HG03066 (cell line): ENCODE measurements around the gene ELP2.
"Not testable (repeated sequence)": the region's sequence is repeated elsewhere in the genome, so short reads cannot be mapped to it uniquely, and the experiment has no call there.

Experiments
- ATAC-seq: cut with Tn5 transposase; IDR thresholded peaks from one replicate; pipeline ENCODE4 v1.9.1; 2021; ENCODE audit warnings: low read depth; ENCODE audit not compliant: unreplicated experiment

The ELP2 gene

GRCh38 chr18:36155851-36156757, 26.4 kb downstream of the ELP2 start:
- ATAC-seq, result no peak

DNA sequence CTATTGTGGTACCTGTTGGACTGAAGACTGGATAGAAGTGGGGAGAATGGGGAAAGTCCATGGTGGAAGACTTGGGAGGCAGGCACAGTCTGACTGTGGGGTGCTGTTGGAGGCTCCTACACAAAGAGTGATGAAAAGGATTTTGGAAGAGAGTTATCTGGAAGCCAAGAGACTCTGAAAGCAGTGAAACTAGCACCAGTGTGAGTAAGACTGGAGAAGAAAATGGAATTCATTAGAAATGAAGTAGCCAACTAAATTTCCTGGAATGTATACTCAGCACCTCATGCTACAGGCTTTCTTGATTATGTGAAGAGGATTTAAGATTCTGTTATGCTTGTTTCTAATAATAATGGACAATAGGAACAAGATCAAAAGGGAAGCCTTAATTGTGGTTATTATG, 27.7 kb downstream of the ELP2 start:
- ATAC-seq, result no peak

GRCh38 chr18:36158266-36158867, 28.7 kb downstream of the ELP2 start:
- no peak for ATAC-seq

DNA sequence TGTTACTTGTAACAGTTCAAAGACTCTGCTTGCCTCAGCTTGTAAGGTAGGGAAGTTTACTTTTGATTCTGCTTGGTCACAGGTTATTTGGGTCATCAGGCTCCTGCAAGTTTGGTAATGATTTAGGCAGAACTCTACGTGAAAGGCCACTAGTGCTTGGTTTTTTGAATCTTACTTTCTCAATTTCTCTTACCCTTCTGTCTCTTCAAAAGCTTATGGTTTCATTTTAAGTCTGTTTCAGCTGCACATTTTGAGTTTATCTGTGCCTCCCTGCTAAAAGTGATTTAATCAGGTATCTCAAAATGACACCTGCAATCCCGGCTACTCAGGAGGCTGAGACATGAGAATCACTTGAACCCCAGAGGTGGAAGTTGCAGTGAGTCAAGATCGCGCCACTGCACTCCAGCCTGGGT, 31.3 kb downstream of the ELP2 start:
- no peak for ATAC-seq

- ATAC-seq, result no peak
Measured at GRCh38 chr18:36162981-36163380, 33.3 kb downstream of the ELP2 start.

GRCh38 chr18:36167692-36168218, 38.1 kb downstream of the ELP2 start:
- ATAC-seq, result no peak

DNA sequence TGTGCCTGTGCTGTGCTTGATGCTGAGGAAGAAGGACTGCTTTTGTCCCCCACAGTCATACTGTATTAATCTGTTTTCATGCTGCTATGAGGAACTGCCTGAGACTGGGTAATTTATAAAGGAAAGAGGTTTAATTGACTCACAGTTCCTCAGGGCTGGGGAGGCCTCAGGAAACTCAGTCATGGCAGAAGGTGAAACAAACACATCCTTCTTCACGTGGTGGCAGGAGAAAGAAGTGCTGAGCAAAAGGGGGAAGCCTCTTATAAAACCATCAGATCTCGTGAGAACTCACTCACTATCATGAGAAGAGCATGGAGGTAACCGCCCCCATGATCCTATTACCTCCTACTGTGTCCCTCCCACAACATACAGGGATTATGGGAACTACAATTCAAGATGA, 38.6 kb downstream of the ELP2 start:
- ATAC-seq, result not testable (repeated sequence)

DNA sequence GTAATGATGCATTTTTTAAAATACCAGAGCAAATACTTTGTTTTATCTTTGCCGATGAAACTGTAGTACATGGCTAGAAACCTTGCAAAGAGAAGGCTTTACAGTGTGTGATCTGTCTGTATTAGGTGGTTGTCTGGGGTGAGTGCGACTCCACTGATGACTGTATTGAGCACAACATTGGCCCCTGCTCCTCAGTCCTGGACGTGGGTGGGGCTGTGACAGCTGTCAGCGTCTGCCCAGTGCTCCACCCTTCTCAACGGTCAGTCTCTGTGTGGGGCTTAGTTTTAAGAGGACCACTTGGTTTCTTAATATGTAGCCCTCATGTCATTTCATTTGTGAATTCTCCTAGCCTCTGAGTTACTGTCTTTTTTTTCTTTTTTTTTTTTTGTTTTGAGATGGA, 40.2 kb downstream of the ELP2 start:
- no peak for ATAC-seq

DNA sequence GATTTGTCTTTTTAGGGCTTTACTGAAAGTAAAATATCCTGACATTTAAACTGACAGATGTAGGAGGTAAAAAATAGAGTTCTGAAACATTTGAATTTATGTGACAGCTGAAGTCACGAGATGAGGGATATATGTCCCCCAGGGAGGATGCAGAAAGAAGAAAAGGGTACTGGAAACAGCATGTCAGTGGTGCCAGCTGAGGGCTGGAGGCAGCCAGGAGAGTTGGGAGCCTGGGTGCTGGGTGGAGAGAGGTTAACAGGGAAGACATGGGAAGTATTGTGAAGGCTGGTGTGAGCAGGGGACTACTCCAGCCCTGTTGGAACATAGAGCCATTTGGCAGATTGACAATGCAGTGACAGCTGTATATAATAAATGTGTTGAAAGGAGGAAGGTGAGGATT, 45.8 kb downstream of the ELP2 start:
- ATAC-seq, result no peak

DNA sequence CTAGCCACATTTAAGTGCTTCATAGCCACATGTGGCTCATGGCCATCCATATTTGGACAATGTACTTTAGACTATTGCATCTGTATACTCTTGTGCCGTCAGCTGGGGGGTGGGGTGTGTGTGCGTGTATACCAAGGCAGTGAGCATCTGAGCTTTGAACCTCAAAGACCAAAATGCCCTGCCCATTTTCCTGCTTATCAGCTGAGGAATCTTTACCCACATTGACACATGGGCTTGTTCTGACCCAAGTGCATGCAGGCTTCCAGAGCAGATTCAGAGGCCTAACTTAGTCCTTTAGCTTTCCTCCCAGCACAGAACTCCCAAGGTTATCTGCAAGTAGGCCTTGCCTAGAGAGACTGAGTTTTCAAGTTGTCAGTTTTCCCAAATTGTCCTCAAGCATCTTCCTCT, 46.5 kb downstream of the ELP2 start:
- ATAC-seq, result no peak

DNA sequence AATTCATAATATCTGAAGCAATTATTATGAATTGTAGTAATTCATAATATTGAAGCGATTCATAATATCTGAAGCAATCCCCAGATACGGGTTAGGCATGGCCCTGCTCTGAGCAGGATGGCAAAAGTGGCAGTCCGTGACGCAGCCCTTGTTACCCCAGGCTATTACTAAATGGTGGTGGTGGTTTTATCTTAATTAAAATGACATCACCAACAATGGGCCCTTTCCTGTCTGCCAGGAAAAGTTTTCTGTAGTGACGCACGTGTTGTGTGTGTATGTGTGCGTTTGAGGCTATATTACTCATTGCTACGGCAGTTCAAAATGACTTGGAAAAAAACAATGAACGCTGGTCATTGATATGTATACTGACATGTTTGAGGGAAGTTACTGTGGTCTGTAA, 47.0 kb downstream of the ELP2 start:
- no peak for ATAC-seq

DNA sequence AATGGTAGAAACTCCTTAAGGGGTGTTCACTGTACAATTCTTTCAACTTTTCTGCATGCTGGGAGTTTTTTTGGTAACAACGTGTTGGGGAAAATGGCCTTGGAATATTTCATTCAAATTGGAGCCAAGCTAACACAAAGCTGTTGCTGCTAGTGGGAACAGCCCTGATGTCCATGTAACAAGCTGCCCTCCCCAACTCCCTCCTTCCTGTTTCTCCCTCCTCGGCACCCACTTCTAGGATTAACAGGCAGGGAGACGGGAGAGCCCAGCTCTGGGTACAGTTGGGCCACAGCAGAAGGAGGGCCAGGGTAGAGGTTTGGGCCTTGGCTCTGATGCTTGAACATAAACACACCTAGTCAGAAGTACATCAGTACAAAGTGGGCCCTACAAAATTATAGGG, 48.2 kb downstream of the ELP2 start:
- ATAC-seq, result no peak

DNA sequence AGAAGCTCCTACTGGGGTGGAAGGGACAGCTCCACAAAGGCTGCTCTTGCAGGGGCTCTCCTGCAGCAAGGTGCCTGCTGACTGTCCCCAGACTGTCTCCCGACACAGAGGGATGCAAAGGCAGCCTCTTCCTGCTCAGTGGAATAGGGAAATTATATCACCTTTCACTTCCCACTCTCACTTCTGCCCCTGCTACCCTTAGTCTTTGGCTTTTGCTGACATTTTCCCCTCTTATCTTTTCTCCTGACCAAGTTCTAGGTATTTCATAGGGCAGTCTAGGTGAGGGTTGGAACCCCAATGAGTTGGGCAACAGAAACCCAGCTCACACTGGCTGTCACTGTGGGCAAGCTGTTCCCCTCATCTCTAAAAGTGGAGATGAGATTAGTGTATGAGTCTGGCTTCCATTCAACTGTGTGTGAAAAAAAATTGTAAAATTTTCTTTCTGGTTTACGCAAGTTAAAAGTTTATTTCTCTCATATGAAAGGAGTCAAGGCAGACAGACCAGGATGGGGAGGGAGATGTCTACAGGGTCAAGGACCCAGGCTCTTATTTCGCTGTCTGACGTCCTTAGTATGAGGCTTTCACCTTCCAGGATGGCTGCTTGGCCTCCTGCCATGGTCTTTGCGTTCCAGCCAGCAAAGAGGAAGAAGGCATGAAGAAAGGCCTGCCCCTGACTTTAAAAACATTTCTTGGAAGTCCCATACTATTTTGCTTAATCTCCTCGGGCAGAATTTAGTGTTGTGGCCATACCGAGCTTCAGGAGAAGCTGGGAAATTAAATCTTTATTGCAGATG, 50.1 kb downstream of the ELP2 start:
- ATAC-seq, result no peak

GRCh38 chr18:36181441-36181840, 51.7 kb downstream of the ELP2 start:
- no peak for ATAC-seq

DNA sequence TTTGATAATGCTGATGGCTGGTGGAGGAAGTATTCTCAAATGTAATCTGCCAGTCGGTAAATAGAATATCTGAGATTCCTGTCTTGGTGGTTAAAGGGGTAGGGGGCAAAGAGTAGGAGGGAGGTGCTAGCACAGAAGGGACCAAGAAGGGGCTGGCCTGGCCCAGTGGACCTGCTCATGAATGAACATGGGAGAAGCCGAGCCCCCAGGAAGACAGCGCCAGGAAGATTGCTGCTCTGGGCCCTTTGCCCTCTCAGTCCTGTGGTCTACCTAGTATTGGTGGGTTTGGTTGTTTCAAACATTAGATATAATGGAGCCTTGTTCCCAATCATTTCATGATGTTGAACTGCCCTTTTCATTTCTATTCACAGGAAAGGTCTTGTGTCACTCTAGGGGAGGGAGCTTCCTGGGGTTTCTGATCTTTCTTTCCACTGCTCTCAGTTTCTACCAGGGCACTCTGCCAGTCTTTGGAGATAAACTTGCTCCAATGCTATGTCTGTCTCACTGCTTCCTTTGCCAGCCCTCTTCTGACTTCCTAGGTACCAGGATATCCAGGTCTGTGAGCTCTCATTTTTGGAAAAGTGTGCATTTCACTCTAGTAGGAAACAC, 52.3 kb downstream of the ELP2 start:
- no peak for ATAC-seq

- ATAC-seq, result no peak
Measured at GRCh38 chr18:36183033-36183432, 53.3 kb downstream of the ELP2 start.

- ATAC-seq, result no peak
Measured at GRCh38 chr18:36183987-36184386, 54.3 kb downstream of the ELP2 start.

DNA sequence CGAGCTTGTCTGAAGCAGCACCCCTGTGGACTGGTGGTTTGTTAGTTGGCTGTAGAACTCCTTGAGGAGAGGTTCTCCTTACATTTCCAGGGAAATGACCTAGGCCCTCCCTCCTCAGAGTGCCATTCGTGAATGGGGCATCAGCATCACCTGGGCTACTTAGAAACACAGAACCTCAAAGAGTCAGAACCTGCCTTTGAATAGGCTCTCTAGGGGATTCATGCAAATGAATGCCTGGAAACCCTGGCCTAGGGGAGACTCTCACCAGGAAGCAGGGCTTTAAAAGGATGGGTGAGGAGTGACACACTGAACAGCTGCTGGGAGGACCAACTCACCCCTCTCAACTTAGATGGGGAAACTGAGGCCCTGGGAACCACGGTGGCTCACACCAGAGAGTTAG, 55.5 kb downstream of the ELP2 start:
- ATAC-seq, result no peak

DNA sequence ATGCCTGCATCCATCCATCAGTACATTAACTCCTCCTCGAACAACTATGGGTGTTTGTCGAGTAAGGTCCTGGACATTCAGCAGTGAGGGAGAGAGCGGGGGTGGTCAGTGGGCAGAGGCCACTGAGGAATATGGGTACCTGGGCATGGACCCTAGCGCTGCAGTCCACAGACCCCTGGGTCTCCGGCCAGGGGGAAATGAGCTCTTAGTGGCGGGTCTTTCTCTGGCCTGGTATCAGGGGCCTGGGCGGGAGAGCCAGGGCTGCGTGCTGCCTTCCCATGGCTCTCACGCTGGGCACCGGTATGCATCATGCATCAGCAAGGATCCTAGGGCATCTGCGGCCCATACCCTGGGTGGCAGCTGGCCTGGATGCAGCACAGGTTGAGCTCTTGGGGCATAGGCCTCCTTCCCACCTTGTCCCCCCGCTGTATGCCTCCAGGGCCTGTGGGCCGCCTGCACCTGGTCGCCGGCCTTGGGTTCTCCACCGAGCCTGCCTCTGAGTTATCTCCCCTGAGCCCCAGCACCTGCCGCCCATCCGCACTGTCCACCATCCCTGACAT, 56.3 kb downstream of the ELP2 start:
- ATAC-seq, result no peak

DNA sequence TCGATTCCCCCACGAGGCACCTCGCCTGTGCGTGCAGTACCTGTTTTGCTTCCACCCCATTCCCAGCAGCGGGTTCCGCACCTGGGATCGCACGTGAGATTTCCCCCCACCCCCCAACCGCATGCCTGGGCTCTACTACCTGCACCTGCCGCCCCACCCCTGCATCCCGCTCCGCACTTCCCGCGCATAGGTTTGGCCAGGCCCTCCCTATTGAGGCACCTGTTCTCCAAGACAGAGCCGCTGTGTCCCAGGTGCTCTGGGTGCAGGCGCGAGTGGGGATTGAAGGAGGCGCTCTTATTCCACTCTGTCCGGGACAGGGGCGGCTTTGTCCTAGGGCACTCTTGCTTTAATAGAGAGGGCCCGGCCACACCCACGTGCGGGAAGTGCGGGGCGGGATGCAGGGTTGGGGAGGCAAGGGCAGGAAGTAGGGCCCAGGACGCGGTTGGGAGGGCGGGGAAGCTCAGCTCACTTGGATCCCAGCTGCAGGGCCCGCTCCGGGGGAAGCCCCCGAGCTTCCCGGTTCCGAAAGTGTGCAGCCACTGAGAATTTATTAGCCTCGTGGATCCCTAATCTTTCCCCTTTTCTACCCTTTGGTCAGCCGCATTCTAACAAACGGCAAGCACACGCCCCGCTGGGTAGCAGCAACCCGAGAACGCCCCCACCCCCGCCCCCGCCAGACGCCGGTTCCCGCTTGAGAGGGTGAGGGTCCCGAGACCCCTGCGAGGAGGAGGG, 56.9 kb downstream of the ELP2 start:
- ATAC-seq, result peak; percentile 11
